HG02938 (cell line): ENCODE data around the gene APBB2.
"Not testable (repeated sequence)": the region's sequence is repeated elsewhere in the genome, so short reads cannot be mapped to it uniquely, and the experiment has no call there.

Source experiments
- ATAC-seq: cut with Tn5 transposase; IDR thresholded peaks from one replicate; pipeline ENCODE4 v1.9.1; 2021; ENCODE audit warnings: mild to moderate bottlenecking, moderate library complexity; ENCODE audit not compliant: unreplicated experiment

The APBB2 gene

DNA sequence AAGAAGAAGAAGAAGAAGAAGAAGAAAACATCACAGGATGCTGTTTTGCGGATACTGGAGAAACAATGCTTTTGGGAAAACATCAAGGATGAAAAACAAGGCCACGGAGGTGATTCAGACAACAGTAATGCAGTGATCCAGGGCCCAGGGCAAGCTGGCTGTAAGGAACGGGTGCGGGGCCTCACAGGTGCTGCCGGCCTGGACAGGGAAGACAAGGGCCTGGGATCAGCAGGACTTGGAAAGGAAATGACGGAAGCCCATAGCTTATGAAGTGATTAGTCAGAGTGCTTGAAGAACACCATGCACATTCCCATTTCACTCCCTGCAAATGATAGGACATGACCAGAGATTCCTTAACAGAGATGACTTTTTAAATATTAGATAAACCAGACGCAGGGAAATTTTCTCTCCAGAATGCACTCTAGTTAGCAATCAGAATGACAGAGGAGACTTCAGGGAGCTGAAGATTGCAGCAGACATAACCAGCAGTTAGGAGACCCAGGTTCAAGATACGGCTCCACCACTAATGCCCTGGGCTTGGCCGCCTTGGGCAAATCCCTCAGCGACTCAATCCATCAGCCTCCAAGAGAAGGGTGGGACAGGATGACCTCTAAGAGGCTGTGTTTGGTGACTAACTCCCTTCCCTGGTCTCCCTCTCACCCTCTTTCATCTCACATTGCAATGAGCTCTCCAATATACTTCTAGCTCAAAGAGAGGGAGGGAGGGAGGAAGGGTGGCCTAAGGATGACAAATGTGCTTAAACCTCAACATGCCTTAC is 54.1 kb downstream of the APBB2 start:
- ATAC-seq, result no peak

DNA sequence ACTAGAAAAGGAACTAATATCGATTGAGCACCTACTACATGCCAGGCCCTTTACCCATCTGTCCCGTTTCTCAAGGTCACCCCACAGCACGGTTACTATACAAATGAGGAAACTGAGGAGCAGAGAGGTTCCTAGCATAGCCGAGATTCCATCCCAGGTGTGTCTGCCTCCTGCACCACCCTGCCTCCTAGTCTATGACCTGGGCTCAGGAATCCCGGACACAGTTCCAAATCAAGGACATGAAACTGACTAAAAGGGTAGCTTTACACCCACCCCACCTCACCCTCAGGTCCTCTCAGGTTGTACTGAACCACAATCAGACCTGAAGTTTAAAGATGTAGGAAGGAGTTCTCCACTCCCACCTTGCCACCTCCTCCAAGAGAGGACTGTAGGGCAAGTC is 55.6 kb downstream of the APBB2 start:
- ATAC-seq, result no peak

DNA sequence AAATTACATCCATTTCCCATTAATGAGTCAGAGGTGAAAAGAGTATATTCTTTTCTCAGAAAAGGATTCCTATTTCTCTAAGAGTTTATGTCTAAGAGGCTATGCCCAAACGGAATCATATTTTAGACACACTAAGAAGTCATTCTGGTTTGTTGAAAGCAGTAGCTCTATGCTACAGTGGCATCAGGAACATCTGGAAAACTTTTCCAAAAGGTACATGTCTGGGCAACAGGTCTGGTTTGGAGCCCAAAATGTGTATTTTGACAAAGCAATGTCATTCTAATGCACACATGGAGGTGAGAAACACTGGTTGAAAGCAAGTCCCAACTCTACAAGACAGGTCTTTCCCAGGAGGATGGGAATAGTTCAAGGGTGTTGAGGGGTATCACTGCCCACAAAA is 56.1 kb downstream of the APBB2 start:
- ATAC-seq, result no peak

DNA sequence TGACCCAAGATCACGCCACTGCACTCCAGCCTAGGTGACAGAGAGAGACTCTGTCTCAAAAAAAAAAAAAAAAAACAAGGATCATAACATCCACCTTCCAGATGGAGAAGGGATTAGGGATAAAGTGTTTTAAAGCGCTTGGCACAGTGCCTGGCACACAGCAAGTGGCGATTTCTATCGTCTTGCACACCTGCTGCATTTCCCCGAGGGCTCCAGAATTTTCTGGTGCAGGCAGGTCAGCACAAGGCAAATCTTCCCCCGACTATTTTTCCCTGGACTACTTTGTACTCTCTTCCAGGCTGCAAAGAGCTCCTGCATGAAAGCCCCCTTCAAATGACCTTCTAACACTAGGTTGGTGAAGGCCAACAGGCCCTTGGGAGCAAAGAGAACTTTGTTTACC is 57.3 kb downstream of the APBB2 start:
- no peak for ATAC-seq

DNA sequence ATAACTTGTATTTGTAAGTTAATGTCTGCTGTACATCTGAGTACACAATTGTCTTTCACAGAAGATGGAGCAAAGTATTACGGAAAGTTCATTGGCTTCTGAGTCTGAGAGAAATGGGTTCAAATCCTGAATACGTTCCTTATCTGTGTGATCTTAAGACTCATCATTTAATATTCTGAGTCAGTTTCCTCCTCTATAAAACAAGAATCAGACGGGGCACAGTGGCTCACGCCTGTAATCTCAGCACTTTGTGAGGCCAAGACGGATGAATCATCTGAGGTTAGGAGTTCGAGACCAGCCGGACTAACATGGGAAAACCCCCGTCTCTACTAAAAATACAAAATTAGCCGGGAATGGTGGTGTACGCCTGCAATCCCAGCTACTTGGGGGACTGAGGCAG is 57.8 kb downstream of the APBB2 start:
- no peak for ATAC-seq

DNA sequence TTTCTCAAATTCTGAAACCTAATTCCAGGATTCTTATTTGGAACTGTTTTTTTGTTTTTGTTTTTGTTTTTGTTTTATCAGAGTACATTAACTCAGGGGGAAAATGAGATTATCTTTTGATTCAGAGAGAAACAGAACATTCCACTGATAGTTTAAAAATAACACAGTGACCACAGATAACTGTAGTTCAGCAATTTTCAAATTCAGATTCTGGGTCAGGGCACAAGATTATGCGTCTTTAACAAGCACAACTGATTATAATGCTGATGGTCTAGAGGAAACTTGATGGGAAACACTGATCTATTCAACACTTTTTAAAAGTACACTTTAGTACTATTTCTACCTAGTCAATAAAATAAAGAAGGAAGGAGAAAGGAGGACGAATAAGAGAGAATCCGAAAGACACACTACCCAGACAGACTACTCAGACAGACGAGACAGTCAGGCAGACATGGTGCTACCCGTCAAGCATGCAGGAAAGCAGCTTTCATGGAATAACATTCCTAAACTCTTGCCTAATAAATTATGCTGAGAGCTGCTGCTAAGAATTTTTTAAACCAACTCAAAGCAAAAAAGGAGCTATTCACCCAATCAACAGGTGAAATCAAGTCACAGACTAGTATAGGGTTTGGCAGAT is 59.0 kb downstream of the APBB2 start:
- ATAC-seq, result no peak

DNA sequence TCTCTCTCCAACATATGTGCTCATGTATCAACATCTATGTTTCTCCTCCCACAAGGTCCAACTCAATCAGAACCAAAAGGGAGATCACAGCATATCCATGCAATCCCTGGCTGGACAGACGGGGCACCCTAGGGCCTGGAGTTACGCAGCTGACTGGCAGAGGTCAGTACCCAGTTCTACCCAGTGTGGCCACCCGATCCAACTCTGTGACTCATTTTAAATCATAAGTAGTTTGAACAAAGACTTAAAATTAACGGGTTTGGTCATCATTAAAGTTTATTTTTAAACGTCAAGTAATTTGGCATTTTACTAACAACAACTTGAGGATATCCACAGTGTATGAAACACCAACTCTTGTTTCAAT is 59.5 kb downstream of the APBB2 start:
- no peak for ATAC-seq

DNA sequence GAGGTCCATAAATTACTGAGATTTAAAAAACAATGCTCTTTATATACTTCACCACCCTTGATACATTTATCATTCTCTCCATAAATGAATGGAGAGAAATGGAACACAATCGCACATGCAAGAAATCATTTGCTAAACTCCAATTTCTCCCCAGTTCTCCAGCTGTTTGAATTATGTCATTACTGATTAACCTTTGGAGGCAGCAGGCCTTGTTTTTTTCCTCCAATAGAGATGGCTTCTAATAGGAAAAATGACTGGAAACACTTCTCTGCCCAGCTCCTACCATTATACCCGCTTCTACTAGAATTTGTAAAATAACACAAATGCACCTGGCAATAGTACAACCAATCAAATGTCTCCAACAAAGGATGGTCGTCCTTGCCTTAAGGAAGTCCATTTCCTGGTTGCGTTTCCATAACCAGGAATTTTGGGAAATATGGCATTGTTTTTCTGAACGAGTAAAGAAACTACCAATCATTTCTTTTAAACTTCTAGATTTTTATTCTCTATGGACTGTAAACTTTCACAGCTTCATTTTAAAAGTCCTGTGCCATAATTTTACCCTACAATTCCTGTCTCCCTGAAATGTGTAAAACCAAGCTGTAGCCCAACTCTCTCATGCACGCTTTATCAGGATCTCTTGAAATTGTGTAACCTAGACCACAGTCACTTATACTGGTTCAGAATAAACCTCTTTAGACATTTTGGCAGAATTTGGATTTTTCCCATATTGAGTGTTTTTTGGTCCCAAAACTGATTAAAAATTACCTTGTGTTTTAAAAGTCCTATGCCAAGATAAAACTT is 60.1 kb downstream of the APBB2 start:
- ATAC-seq, result no peak

DNA sequence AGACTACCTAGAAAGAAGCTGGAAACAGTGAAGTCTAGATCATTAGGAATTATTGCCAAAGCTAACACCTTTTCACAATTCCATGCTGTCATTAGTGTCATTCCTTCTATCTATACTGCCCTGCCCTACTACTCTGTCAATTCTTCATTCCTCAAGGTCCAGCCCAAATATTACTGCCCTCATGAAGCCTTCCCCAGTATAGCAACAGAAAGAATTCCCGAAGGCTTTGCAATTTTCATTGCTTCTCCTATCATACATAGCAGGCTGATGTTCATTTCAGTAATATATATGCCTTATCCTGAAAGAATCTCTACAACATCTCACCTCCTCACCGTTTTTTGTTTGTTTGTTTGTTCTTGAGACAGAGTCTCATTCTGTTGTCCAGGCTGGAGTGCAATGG is 63.9 kb downstream of the APBB2 start:
- no peak for ATAC-seq

DNA sequence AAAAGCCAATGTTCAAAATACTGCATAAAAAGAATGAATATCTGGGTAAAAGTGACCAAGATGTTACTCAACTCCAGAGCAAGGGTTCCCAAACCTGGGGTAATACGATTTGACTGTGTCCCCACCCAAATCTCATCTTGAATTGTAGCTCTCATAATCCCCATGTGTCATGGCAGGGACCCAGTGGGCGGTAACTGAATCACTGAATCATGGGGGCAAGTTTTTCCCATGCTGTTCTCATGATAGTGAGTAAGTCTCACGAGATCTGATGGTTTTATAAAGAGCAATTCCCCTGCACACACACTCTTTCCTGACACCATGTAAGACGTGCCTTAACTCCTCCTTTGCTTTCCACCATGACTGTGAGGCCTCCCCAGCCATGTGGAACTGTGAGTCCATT is 64.8 kb downstream of the APBB2 start:
- not testable (repeated sequence) for ATAC-seq

DNA sequence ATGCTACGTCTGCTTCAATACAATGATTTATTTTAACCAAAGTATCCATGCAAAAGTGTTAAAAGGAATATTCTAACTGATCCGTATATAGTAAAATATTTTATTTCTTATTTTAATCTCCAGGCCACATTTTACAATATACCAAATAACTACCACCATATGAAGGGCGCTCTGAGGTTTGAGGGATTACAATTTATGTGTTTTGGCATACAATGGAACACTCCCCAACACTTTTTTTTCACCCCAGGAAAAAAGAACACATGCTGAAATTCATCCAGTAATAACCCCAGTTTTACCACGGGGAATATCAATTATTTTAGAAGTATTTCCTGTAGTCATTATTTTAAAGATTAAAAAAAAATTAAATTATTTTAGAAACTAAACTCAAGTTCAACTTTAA is 65.4 kb downstream of the APBB2 start:
- ATAC-seq, result no peak

DNA sequence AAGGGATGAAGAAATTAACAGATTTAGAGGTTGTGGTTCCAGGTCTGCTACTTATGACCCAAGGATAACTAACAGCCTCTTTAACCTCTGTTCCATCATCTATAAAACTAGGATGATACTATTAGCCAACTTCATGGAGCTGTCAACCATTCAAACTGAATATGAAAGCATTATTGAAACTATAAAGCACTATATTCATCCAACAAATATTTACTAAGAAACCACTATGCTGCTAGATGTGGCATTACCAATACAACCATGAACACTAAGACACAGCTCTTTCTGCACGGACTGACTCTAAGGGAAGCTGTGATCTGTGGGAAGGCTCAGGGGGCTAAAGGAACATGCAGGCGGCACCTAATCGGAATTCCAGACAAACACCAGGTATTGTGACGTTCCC is 66.0 kb downstream of the APBB2 start:
- ATAC-seq, result no peak

DNA sequence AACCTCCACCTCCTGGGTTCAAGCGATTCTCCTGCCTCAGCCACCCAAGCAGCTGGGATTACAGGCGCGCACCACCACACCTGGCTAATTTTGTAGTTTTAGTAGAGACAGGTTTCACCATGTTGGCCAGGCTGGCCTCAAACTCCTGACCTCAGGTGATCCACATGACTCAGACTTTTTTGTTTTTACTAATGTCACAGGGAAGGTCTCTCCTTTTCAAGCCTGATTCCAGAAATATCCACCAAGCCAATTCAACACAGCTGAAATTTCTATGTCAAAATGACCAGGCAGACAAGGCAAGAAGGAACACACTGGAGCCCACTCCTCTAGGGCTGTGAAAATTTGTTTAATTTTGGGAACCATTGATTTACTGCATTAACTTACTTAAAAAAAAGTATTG is 66.8 kb downstream of the APBB2 start:
- not testable (repeated sequence) for ATAC-seq

DNA sequence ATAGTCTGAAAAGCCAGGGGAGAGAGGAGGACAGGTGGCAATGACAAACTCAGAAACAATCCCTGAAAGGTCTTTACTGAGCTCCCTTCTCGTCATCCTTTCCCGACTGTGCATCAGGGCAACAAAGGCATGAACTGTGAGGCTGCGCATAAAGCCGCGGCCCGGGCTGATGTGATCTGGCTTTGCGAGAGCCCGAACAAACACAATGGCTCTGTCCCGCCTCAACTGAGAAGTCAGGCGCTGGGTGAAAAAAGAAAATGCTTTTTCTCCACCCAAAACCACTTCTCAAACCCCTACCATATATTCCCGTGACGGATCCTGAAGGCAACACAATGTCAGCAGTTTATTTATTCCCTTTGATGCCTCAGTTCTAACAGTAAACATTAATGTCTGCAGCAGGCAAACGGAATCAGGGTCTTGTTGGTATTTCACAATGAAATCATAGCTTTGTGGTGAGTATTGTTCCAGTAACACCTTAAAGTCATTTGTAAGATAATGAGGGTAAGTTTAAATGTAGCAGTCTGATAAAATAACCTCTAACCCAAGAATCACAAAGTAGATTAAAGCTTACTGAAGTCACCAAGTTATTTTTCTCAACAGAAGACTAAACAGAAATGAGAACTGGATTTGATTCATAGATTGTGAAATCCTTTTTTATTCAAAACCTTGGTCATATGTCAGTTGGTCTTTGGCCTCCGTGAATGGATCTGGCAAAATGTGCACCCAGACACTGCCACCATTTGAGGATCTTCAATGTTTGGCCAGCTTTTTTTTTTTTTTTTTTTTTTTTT is 67.4 kb downstream of the APBB2 start:
- ATAC-seq, result no peak

DNA sequence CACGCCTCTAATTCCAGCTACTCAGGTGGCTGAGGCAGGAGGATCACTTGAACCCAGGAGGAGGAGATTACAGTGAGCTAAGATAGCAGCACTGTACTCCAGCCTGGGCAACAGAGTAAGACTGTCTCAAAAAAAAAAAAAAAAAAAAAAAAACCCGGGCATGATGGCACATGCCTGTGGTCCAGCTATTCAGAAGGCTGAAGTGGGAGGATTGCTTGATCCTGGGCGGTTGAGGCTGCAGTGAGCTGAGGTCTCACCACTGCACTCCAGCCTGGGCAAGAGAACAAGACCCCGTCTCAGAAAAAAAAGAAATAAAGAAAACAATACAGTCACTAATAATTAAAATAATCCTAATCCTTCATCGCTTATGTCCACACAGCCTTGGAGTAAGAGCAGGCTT is 68.1 kb downstream of the APBB2 start:
- ATAC-seq, result no peak

DNA sequence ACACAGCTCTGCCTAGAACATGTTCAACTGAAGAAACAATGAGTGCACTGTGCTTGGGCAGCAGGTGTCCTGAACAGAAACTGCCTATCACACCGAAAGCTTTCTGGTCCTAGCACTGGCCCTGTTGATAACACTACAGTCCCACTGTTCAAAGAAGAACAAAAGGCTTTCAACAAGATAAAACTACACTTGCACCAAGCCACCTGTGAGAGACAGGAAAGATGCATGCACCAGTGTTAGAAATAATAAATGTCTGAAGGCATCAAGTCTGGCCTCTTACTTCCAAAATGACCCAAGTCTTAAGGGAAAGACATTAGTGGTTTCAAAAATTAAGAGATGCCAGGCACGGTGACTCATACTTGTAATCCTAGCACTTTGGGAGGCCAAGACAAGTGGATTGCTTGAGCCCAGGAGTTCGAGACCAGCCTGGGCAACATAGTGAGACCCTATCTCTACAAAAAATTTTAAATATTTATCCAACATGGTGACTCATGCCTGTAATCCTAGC is 68.7 kb downstream of the APBB2 start:
- no peak for ATAC-seq

DNA sequence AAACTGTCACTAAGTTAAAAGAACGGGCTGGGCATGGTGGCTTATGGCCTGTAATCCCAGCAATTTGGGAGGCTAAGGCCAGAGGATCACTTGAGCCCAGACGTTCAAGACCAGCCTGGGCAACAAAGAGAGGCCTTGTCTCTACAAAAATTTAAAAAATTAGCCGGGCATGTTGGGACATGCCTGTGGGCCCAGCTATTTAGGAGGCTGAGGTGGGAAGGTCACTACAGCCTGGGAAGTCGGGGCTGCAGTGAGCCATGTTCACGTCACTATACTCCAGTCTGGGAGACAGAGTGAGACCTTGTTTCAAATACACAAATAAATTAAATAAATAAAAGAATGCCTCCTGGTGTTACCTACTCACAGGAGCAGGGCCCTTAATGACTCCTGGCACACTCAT is 69.5 kb downstream of the APBB2 start:
- ATAC-seq, result no peak

DNA sequence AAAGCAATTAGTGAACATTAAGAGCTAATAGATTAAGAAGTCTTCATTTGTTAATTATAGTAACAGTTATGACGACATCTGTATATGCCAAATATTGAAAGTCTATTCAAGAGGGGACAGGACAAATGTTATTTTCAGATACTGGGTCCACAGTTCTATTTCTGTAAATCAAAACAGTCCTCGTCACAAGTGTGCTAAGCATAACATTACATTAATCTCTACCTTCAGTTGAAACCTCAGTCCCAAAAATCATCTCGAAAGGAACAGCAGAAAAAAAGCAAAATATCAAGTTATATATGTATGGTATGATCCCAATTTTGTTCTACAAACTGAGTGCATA is 70.3 kb downstream of the APBB2 start:
- no peak for ATAC-seq

DNA sequence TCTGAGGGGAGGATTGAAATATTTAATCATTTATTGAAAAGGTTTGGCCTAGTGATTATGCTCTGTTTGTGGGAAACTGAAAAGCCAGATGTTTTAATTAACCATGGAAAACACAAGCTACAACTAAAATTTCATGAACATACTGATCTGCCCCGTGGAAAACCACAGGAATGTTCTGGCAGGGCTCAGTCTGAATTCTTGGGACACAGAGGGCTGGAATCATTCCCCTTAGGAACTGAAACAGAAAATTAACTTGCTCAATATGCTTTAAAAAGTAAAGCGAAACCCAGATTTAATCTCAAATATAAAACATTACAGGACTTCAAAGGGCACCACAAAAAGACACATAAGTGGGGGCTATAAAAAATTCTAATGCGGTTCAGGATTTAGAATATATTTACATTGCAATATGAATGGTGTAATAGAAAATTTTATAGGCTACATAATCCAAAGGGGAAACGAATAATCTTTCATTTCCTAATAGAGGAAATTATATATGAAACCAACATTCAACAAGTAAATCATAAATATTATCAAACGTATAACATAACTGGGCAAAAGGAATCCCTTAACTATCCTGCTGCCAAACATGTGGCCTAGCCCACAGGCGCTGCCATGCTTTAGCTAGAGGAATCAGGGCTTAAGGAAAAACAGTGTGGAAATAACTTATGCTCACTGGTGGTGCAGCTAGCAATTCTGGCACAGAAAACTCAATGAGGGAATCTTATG is 70.9 kb downstream of the APBB2 start:
- no peak for ATAC-seq
